Measurements from ENCODE around the gene SRMS. TPM values are rescaled to one million over a fixed set of nuclear protein-coding genes. Genes with fewer than 3 reads are reported as not detected.

The SRMS gene
- total and polyA plus RNA-seq, 7 donors = 0.19 to 2.4 TPM; not detected in 5

DNA sequence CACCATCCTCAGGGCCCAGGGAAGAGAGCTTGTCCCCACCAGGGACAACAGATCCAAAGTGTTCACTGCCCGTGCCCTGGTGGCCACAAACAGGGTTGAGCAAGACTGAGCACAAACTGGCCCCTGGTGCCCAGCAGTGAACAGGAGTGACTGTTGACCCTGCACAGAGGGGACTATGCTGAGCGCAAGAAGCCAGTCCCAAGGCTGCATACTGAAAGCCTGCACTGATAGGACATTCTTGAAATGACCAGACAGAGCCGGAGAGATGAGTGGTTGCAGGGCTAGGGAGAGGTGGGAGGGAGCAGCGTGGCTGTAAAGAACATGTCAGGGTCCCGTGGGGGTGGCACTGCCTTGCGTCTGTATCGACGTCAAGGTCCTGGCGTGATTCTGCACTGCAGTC is 3.5 kb upstream of the SRMS start:
- Histone ChIP-seq H3K27me3 (peaks cover 10 to 80% (median 67%) of the 10 kb centered on the region in 3 donors), H3K4me1 (peaks cover 0 to 14% (median 11%) of the 10 kb centered on the region in 4 donors), H3K36me3 (no peaks in the 10 kb centered on the region), H3K4me3 (no peak overlapping the region), H3K9me3 (no peaks in the 10 kb centered on the region), H3K27ac (no peak overlapping the region)
- TF ChIP-seq, protein P1, sequence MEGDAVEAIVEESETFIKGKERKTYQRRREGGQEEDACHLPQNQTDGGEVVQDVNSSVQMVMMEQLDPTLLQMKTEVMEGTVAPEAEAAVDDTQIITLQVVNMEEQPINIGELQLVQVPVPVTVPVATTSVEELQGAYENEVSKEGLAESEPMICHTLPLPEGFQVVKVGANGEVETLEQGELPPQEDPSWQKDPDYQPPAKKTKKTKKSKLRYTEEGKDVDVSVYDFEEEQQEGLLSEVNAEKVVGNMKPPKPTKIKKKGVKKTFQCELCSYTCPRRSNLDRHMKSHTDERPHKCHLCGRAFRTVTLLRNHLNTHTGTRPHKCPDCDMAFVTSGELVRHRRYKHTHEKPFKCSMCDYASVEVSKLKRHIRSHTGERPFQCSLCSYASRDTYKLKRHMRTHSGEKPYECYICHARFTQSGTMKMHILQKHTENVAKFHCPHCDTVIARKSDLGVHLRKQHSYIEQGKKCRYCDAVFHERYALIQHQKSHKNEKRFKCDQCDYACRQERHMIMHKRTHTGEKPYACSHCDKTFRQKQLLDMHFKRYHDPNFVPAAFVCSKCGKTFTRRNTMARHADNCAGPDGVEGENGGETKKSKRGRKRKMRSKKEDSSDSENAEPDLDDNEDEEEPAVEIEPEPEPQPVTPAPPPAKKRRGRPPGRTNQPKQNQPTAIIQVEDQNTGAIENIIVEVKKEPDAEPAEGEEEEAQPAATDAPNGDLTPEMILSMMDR (IDR thresholded peaks at IDR 0.05) = no peak
- no peak for TF ChIP-seq POLR2A (IDR thresholded peaks at IDR 0.05)
- DNase-seq = no peak
- intact Hi-C loops (cut with DNase I) = no loop called here
- WGBS, 2 donors = 65 to 69% methylated on average over 9 of the region's 9 CpGs

DNA sequence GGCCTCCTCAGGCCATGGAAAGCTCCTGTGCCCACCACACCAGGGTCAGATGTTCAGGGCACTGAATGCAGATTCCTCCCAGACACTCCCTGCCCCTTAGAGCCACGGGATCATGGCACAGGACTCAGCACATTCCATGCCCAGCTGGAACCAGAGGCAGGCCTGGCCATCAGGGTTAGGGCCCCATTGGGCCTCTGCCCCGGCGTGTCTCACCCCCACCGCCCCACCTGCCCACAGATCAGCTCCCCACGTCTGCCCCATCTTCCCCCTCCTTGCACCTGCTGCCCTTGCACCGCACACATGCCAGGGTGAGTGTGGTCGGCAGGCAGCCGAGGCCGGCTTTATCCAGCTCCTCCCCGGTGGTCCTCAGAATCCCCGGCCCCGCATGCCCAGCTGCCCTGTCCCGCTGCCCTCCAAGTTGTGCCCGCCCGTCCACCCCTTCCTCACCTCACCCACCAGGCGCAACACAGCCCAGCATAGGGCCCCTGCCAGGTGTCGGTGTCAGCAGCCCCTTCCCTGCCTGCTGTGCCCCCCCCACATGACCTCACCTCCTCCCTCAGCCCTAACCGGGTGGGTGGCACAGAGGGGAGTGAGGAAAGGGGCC is 2.2 kb upstream of the SRMS start:
- 77 to 84% methylated on average over 18 of the region's 18 CpGs for WGBS, 2 donors
- peaks cover 10 to 82% (median 72%) of the 10 kb centered on the region in 3 donors for H3K27me3 ChIP-seq

DNA sequence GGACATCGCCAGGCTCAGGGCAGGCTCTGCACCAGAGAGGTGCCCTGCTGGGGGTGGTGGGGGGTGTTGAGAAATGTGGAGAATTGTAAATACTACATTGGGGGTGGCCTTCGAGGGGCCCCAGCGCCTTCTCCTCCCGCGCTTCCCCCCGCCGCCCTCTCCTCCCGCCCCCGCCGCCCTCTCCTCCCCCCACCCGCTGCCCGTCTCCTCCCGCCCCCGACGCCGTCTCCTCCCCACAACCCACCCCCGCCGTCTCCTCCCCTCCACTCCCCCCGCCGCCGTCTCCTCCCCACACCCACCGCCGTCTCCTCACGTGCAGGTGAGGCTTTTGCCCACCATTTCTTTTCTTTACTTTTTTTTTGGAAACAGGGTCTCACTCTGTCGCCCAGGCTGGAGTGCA is 1.5 kb upstream of the SRMS start:
- no peaks in the 10 kb centered on the region for H3K36me3 ChIP-seq
- intact Hi-C loops (cut with DNase I) = no loop called here
- no peak for DNase-seq
- WGBS, 2 donors = 22 to 29% methylated on average over 19 to 24 of the region's 25 CpGs
- peaks cover 4 to 82% (median 68%) of the 10 kb centered on the region in 3 donors for H3K27me3 ChIP-seq
- TF ChIP-seq POLR2A (IDR thresholded peaks at IDR 0.05) = no peak
- no peak for TF ChIP-seq EP300 (IDR thresholded peaks at IDR 0.05)
- TF ChIP-seq, protein P1 (IDR thresholded peaks at IDR 0.05) = no peak
- no peak for TF ChIP-seq POLR2AphosphoS5 (IDR thresholded peaks at IDR 0.05)
- H3K4me1 ChIP-seq = peaks cover 0 to 8% (median 7%) of the 10 kb centered on the region in 4 donors
- H3K4me3 ChIP-seq = no peak overlapping the region
- no peaks in the 10 kb centered on the region for H3K9me3 ChIP-seq
- no peak overlapping the region for H3K27ac ChIP-seq

More for the DNA sequence above, 2.2 kb upstream of the SRMS start:
- Histone ChIP-seq H3K4me3 (no peak overlapping the region), H3K9me3 (no peaks in the 10 kb centered on the region), H3K36me3 (no peaks in the 10 kb centered on the region), H3K4me1 (peaks cover 0 to 14% (median 11%) of the 10 kb centered on the region in 4 donors), H3K27ac (no peak overlapping the region)
- no peak for DNase-seq
- intact Hi-C loops (cut with DNase I) = no loop called here
- no peak for TF ChIP-seq POLR2A (IDR thresholded peaks at IDR 0.05)
- TF ChIP-seq, protein P1 (IDR thresholded peaks at IDR 0.05) = no peak
- no peak for TF ChIP-seq EP300 (IDR thresholded peaks at IDR 0.05)
- TF ChIP-seq POLR2AphosphoS5 (IDR thresholded peaks at IDR 0.05) = no peak

DNA sequence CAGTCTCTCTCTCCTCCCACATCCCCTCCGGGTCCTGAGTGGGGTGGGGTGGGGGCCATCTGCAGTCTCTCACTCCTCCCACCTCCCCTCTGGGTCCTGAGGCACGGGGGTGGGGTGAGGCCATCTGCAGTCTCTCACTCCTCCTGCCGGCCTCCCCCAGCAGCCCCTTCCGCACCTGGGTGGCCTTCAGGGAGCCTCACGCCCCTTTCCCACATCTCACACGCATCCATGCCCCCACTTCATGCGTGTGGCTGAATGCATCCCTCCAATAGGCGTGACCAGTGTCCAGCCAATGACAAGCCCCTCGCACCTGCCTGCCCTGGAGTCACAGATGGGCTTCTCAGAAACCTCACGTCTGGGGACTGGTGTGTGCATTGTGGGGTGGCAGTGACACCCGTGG is 993 bp upstream of the SRMS start:
- Histone ChIP-seq H3K27ac (no peak overlapping the region), H3K36me3 (no peaks in the 10 kb centered on the region), H3K9me3 (no peaks in the 10 kb centered on the region), H3K4me3 (no peak overlapping the region), H3K27me3 (peaks cover 3 to 79% (median 63%) of the 10 kb centered on the region in 3 donors), H3K4me1 (peaks cover 0 to 3% (median 2%) of the 10 kb centered on the region in 4 donors)
- no peak for DNase-seq
- intact Hi-C loops (cut with DNase I) = no loop called here
- 39 to 42% methylated on average over 11 of the region's 11 CpGs for WGBS, 2 donors
- TF ChIP-seq POLR2AphosphoS5 (IDR thresholded peaks at IDR 0.05) = no peak
- no peak for TF ChIP-seq EP300 (IDR thresholded peaks at IDR 0.05)
- TF ChIP-seq, protein P1 (IDR thresholded peaks at IDR 0.05) = no peak
- TF ChIP-seq POLR2A (IDR thresholded peaks at IDR 0.05) = no peak
